Measurements from ENCODE around the gene PDILT. TPM values are rescaled to one million over a fixed set of nuclear protein-coding genes. Genes with fewer than 3 reads are reported as not detected.
"Not testable (repeated sequence)": the region's sequence is repeated elsewhere in the genome, so short reads cannot be mapped to it uniquely, and the experiment has no call there.

The PDILT gene
- total and polyA plus RNA-seq, 12 donors = not detected

- intact Hi-C loops (cut with DNase I) = no loop called here
- Histone ChIP-seq H3K9me3 (replicated peaks in 1 of 3) (no peaks in the 10 kb centered on the region), H3K4me1 (replicated peaks in 1 of 2) (no peaks in the 10 kb centered on the region), H3K4me3 (no peak overlapping the region), H3K27ac (no peak overlapping the region), H3K36me3 (replicated peaks in 1 of 2) (no peaks in the 10 kb centered on the region), H3K27me3 (no peaks in the 10 kb centered on the region)
- DNase-seq = no peak
- WGBS, 4 donors = 76 to 89% (median 82%) methylated on average over 3 of the region's 3 CpGs
- no peak for TF ChIP-seq CTCF (IDR thresholded peaks at IDR 0.05)
- TF ChIP-seq POLR2A (IDR thresholded peaks at IDR 0.05) = no peak
Measured at GRCh38 chr16:20313741-20314140, 90.8 kb downstream of the PDILT start.

- DNase-seq; H3K27ac ChIP-seq; H3K4me3 ChIP-seq; intact Hi-C loops (cut with DNase I); H3K4me1 ChIP-seq (replicated peaks in 1 of 2); H3K36me3 ChIP-seq (replicated peaks in 1 of 2); H3K27me3 ChIP-seq; H3K9me3 ChIP-seq (replicated peaks in 1 of 3): not testable (repeated sequence)
- WGBS, 4 donors = 77 to 89% (median 85%) methylated on average over 7 of the region's 7 CpGs
Measured at GRCh38 chr16:20312536-20313095, 91.9 kb downstream of the PDILT start.

GRCh38 chr16:20311548-20311947 lies 93.0 kb downstream of the PDILT start:
- intact Hi-C loops (cut with DNase I) = no loop called here
- Histone ChIP-seq H3K27ac (no peak overlapping the region), H3K9me3 (replicated peaks in 1 of 3) (no peaks in the 10 kb centered on the region), H3K36me3 (replicated peaks in 1 of 2) (no peaks in the 10 kb centered on the region), H3K27me3 (no peaks in the 10 kb centered on the region), H3K4me3 (no peak overlapping the region), H3K4me1 (replicated peaks in 1 of 2) (no peaks in the 10 kb centered on the region)
- 49 to 73% (median 60%) methylated on average over 2 of the region's 2 CpGs for WGBS, 4 donors
- TF ChIP-seq CTCF (IDR thresholded peaks at IDR 0.05) (no peak), POLR2A (IDR thresholded peaks at IDR 0.05) (no peak)
- DNase-seq = no peak

GRCh38 chr16:20310421-20311395 lies 93.8 kb downstream of the PDILT start:
- 66 to 78% (median 70%) methylated on average over 11 of the region's 11 CpGs for WGBS, 4 donors
- intact Hi-C loops (cut with DNase I) = no loop called here

More at GRCh38 chr16:20310421-20311395, 93.8 kb downstream of the PDILT start:
- no peak overlapping the region for H3K4me3 ChIP-seq
- H3K36me3 ChIP-seq (replicated peaks in 1 of 2) = no peaks in the 10 kb centered on the region
- no peaks in the 10 kb centered on the region for H3K9me3 ChIP-seq (replicated peaks in 1 of 3)
- no peaks in the 10 kb centered on the region for H3K27me3 ChIP-seq
- H3K4me1 ChIP-seq (replicated peaks in 1 of 2) = no peaks in the 10 kb centered on the region
- DNase-seq = no peak
- H3K27ac ChIP-seq = no peak overlapping the region
- TF ChIP-seq POLR2A (IDR thresholded peaks at IDR 0.05) (no peak), CTCF (IDR thresholded peaks at IDR 0.05) (no peak)

All from adrenal gland (tissue), 12 donors.